GM12865 (cell line): ENCODE data around the gene CABP1.

Experiments used
- DNase-seq: peaks from one replicate; pipeline ENCODE4 v3.0.0; 2010; ENCODE audit warnings: low read depth
- H3K4me3 ChIP-seq: 2 replicates; pipeline ENCODE4 v1.5.1; 2011; ENCODE audit warnings: mild to moderate bottlenecking, low read depth, low read length, control low read depth
- CTCF ChIP-seq: IDR thresholded peaks from 2 replicates; pipeline ENCODE4 v1.5.1; 2011; ENCODE audit warnings: low read length, control low read depth, low read depth, inconsistent platforms; ENCODE audit not compliant: insufficient read depth; ENCODE audit errors: missing control alignments

Gene CABP1

DNA sequence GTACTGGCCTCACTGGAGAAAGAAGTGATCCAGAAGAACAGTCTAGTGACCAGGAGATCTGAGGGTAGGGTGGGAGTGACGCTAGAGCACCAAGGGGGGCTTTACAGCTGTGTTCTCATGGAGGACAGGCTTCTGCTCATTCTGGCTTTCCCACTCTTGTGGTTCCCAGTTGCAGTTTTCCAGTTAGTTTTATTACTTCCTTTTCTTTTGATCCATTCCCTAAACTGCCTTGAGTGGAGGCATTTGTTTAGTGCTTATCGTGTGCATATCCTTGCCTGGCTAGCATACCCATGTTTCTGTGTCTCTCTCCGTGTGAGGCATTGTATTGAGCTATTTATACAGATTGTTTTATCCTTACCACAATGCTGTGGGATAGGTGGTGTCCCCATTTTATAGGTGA lies 50.6 kb downstream of the CABP1 start:
- H3K4me3 ChIP-seq = no peak overlapping the region
- no peak for TF ChIP-seq CTCF
- DNase-seq = no peak

- H3K4me3 ChIP-seq = no peak overlapping the region
- DNase-seq = no peak
- TF ChIP-seq CTCF = no peak
Observed at GRCh38 chr12:120692524-120693033, 52.2 kb downstream of the CABP1 start.

DNA sequence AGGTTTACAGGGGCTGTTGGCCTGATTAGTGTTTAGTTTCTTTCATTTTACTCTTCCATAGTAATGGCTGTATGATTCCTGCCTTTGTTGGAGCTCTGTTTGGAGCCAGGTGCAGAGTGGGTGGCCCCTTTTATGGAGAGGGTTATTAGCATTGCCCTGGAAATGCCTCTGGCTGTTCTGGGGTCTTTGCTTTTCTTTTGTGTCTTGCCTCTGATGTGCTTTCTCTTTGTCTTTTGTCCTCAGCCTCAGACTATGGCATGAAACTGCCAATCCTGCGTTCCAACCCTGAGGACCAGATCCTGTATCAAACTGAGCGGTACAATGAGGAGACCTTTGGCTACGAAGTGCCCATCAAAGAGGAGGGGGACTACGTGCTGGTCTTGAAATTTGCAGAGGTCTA lies 53.4 kb downstream of the CABP1 start:
- TF ChIP-seq CTCF = no peak
- no peak overlapping the region for H3K4me3 ChIP-seq
- DNase-seq = no peak

DNA sequence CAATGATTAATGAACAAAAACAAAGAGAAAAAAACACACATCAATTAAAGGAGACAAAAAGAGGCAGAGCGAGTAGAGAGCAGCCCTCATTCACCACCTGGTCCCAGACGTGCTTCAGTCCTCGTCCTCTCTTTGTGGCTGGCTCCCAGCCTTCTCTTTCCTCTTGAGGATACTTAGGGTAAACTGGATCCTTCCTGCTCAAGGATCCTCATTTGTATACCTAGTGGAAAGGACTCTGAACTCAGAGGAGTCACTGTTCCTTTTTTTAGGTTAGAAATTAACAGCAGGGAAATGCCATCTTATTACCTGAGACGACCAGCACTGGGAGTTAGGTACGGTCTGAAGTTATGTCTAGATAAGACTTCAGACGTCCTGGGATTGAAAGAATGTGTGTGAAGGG lies 56.2 kb downstream of the CABP1 start:
- DNase-seq = no peak
- TF ChIP-seq CTCF = no peak
- no peak overlapping the region for H3K4me3 ChIP-seq

DNA sequence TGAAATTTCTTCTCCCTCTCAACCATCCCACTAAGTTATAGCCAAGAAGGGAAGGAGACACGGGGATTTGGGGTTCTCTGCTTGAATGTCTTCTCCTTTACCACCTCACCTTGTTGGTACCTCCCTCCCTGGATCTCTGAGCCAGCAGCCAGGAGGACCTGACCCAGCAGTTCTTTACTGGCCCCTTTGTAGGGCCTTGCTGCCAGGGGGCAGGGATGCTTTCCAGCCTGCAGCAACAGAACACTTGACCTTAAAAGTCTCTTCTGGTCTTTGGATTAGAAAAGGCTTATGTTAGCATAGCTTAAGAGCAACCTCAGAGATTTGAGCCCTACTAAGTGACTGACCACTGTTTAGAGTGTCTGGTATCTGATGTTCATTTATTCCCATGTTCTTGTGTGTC lies 56.9 kb downstream of the CABP1 start:
- TF ChIP-seq CTCF = no peak
- no peak for DNase-seq
- H3K4me3 ChIP-seq = no peak overlapping the region

DNA sequence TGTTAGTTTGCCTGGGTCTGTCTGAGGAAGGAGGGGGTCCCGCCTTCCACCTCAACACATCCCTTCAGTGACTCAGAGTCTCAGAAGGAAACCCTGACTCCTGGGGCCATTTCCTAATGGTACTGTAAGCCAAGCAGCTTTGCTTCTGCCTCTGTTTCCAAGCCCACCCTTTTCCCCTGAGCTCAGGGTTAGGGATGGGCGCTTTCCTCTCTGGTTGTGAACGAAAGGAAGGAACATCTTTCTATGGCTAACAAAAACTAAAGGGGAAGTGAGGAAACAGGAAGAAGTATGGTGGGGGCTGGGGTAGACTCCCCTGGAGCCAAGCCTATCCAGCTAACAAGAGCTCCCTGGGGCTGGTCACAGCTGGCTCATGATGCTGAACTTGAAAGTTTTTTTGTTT lies 58.2 kb downstream of the CABP1 start:
- no peak overlapping the region for H3K4me3 ChIP-seq
- no peak for TF ChIP-seq CTCF
- DNase-seq = no peak

DNA sequence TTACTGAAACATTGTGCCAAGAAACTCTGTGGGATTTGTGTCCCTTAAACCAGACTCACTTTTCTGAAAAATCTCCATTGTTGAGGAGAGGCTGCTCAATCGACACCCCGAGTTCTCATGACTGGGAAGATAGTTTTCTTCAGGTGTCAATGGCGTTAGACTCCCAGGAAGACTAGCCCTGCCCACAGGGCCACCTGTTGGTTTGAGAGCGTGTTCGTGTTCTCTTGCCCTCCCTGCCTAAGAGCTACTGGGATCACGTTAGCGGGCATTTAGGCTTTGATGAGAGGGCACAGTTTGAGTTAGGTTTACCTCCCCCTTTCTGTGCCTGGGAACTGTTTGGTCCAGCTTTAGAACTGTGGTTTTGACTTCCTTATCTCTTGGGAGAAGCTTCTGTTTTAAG lies 59.1 kb downstream of the CABP1 start:
- H3K4me3 ChIP-seq = no peak overlapping the region
- TF ChIP-seq CTCF = no peak
- DNase-seq = no peak
